C4-2B (cell line): ENCODE results near the gene SERPIND1.

Source experiments
- CTCF ChIP-seq: fragments of 450-650 bp; conservative IDR thresholded peaks from 2 replicates; pipeline ENCODE4 v1.5.1; 2017; ENCODE audit warnings: mild to moderate bottlenecking
- ZFX ChIP-seq: fragments of 450-650 bp; IDR thresholded peaks from 2 replicates; pipeline ENCODE4 v1.6.1; 2017

DNA sequence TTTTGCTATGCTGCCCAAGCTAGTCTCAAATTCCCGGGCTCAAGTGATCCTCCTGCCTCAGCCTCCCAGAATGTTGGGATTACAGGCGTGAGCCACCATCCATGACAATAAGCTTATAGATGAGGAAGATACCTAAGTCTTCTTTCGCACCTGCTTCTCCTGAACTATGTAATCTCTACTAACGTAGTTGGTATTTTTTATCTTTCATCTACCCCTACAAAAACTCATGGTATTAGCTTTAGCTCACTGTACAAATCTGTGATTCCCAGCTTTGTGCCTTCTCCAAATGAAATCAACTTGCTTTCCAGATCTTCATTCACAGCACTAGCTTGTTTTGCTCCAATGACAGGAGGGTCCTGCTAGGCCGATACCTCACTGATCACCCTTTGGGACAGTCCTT, 48.3 kb downstream of the SERPIND1 start:
- TF ChIP-seq CTCF (no peak), ZFX (no peak)
